ENCODE measurements around the gene HYAL3. TPM values are rescaled to one million over a fixed set of nuclear protein-coding genes. Genes with fewer than 3 reads are reported as not detected.
"Not testable (repeated sequence)": the region's sequence is repeated elsewhere in the genome, so short reads cannot be mapped to it uniquely, and the experiment has no call there.

Gene HYAL3
- total and polyA plus RNA-seq, 2 of the 13 experiments (the other 11 are each of a cell fraction or from before 2014, with no cell fraction given), result 5.5 to 10.4 TPM

GRCh38 chr3:50262200-50262599 is 37.0 kb downstream of the HYAL3 start:
- peaks cover 12% of the 10 kb centered on the region for H3K79me2 ChIP-seq (ENCODE audit: insufficient read depth, low read length)
- FAIRE-seq; ATAC-seq; H3K27me3 ChIP-seq (ENCODE audit: control insufficient read depth in 1 of 2, insufficient read depth in 2 of 2, low read length in 2 of 2); DNase-seq (ENCODE audit: low spot score); H2AFZ ChIP-seq (ENCODE audit: low read length); CTCF ChIA-PET (ENCODE audit: low intra/inter-chr PET ratio, low total read pairs); BruUV-seq (replicated peaks); H3K9me3 ChIP-seq (ENCODE audit: low read length); H4K20me1 ChIP-seq (ENCODE audit: insufficient read depth, low read length); H3K9ac ChIP-seq (ENCODE audit: insufficient read depth, low read depth, low read length); H3K4me3 ChIP-seq (replicated peaks in 1 of 3; ENCODE audit: insufficient read depth in 1 of 3, low read depth in 2 of 3, low read length in 3 of 3): not testable (repeated sequence)
- POLR2A ChIA-PET, result interaction anchor here (1.7 to 8.0 kb wide), 4 partner anchors 9 to 52 kb away, joined by 5 to 155 read pairs (median 66); partner anchors contain the start of genes HYAL3, NAA80 and SEMA3B
- TF ChIP-seq ZNF121 (CRISPR knock-in tag; IDR thresholded peaks at IDR 0.05) (peak; percentile 89), ZNF770 (CRISPR knock-in tag; IDR thresholded peaks at IDR 0.05) (peak; percentile 91), MED8 (CRISPR knock-in tag; IDR thresholded peaks at IDR 0.05; ENCODE audit: insufficient replicate concordance) (peak; percentile 6)
- peaks cover 79% of the 10 kb centered on the region for H3K4me1 ChIP-seq (ENCODE audit: insufficient read depth, low read length)
- 100% methylated on average over 4 of the region's 4 CpGs for WGBS (ENCODE audit: low lambda C conversion rate)
- peaks cover 4 to 12% of the 10 kb centered on the region in 2 experiments; a peak in 4 of 5 replicates for H3K36me3 ChIP-seq (replicated peaks in 1 of 2; ENCODE audit: control insufficient read depth in 1 of 2, insufficient read depth in 2 of 2, low read length in 2 of 2)
- H3K4me2 ChIP-seq (ENCODE audit: low read depth, low read length), result 0 out of 2 replicates have a peak overlapping the region, but pooled peaks have one; percentile 29
- in situ Hi-C loops (cut with HindIII; ENCODE audit: extremely low pct_ligation_motif_present, low pct_unique_long_range_greater_than_20kb) (loop anchor here (5.0 kb wide), 1 partner anchor 60 kb away; the partner anchor contains the start of gene HYAL2), intact Hi-C loops (cut with micrococcal nuclease; ENCODE audit: unreplicated experiment) (loop anchor here (5.0 kb wide), 1 partner anchor 40 kb away; the partner anchor contains the start of gene HYAL1)
- H3K27ac ChIP-seq (ENCODE audit: extremely low read length, insufficient read depth, low read length), result peak overlapping the region; percentile 96

- no peak overlapping the region for H2AFZ ChIP-seq (ENCODE audit: low read length)
- ChIA-PET CTCF (ENCODE audit: low intra/inter-chr PET ratio, low total read pairs) (no interaction called here), POLR2A (interaction anchor here (2.2 to 8.0 kb wide), 9 partner anchors 10 to 76 kb away, joined by 7 to 155 read pairs (median 14); partner anchors contain the start of genes GNAI2, HYAL3, NAA80 and SEMA3B)
- H3K27me3 ChIP-seq (ENCODE audit: control insufficient read depth in 1 of 2, insufficient read depth in 2 of 2, low read length in 2 of 2), result no peaks in the 10 kb centered on the region
- H3K9me3 ChIP-seq (ENCODE audit: low read length), result no peaks in the 10 kb centered on the region
- BruUV-seq (replicated peaks), result no TSS peak
- peak overlapping the region; percentile 99 for H3K27ac ChIP-seq (ENCODE audit: extremely low read length, insufficient read depth, low read length)
- H3K9ac ChIP-seq (ENCODE audit: insufficient read depth, low read depth, low read length), result peak overlapping the region; percentile 94
- FAIRE-seq (no peak), DNase-seq (ENCODE audit: low spot score) (no peak), ATAC-seq (no peak)
- H4K20me1 ChIP-seq (ENCODE audit: insufficient read depth, low read length), result no peaks in the 10 kb centered on the region
- in situ Hi-C loops (cut with HindIII; ENCODE audit: extremely low pct_ligation_motif_present, low pct_unique_long_range_greater_than_20kb) (loop anchor here (5.0 kb wide), 1 partner anchor 61 kb away; the partner anchor contains the start of gene HYAL2), intact Hi-C loops (cut with micrococcal nuclease; ENCODE audit: unreplicated experiment) (loop anchor here (5.0 kb wide), 1 partner anchor 41 kb away; the partner anchor contains the start of gene HYAL1)
- 14% methylated on average over 1 of the region's 2 CpGs for WGBS (ENCODE audit: low lambda C conversion rate)
- peaks cover 72% of the 10 kb centered on the region for H3K4me1 ChIP-seq (ENCODE audit: insufficient read depth, low read length)
- H3K36me3 ChIP-seq (replicated peaks in 1 of 2; ENCODE audit: control insufficient read depth in 1 of 2, insufficient read depth in 2 of 2, low read length in 2 of 2), result peaks cover 9 to 19% of the 10 kb centered on the region in 2 experiments
- TF ChIP-seq ZNF543 (CRISPR knock-in tag; IDR thresholded peaks at IDR 0.05), result 0 out of 2 replicates have a peak, but pooled peaks have one; percentile 36
- TF ChIP-seq HOXA3 (CRISPR knock-in tag; IDR thresholded peaks at IDR 0.05), result no peak
- H3K4me2 ChIP-seq (ENCODE audit: low read depth, low read length), result peak overlapping the region; percentile 97
- H3K4me3 ChIP-seq (replicated peaks in 1 of 3; ENCODE audit: insufficient read depth in 1 of 3, low read depth in 2 of 3, low read length in 3 of 3), result peak overlapping the region; percentile 50 to 76 (median 62); a peak in 5 of 6 replicates
- peaks cover 12% of the 10 kb centered on the region for H3K79me2 ChIP-seq (ENCODE audit: insufficient read depth, low read length)
These were observed 37.7 kb downstream of the HYAL3 start for GRCh38 chr3:50261505-50261904.
